Astrocyte (in vitro differentiated cells and primary cell): ENCODE data around the gene HOXA1. TPM values are rescaled to one million over a fixed set of nuclear protein-coding genes. Genes with fewer than 3 reads are reported as not detected.

Source experiments
- total RNA-seq: library from RNA; stranded (reverse); gene quantifications from 2 replicates; pipeline ENCODE4 v1.2.1, GENCODE V29; 2021

The HOXA1 gene
- total RNA-seq, 1 donor from 2014 or later = 0.23 TPM

Other genes with a start within 250 kb of the HOXA1 start
- 10.1 and 17.3 TPM in 2 replicates for gene SKAP2, start 231.4 kb downstream of the HOXA1 start, total RNA-seq
- gene HOXA2, start 6.7 kb upstream of the HOXA1 start, total RNA-seq = not detected in 2 replicates
- gene HOXA4, start 34.8 kb upstream of the HOXA1 start, total RNA-seq = not detected in 2 replicates
- not detected in 2 replicates for gene HOXA5, start 47.7 kb upstream of the HOXA1 start, total RNA-seq
- gene HOXA6, start 51.8 kb upstream of the HOXA1 start, total RNA-seq = not detected in 2 replicates
- gene HOXA3, start 56.6 kb upstream of the HOXA1 start, total RNA-seq = not detected in 2 replicates
- gene HOXA7, start 60.7 kb upstream of the HOXA1 start, total RNA-seq = not detected in 2 replicates
- gene HOXA9, start 69.5 kb upstream of the HOXA1 start, total RNA-seq = not detected in 2 replicates
- gene HOXA10, start 78.3 kb upstream of the HOXA1 start, total RNA-seq = not detected in 2 replicates
- gene HOXA11, start 89.2 kb upstream of the HOXA1 start, total RNA-seq = not detected in 2 replicates
- not detected in 2 replicates for gene HOXA13, start 104.1 kb upstream of the HOXA1 start, total RNA-seq
- not detected in 2 replicates for gene EVX1, start 146.8 kb upstream of the HOXA1 start, total RNA-seq